Keratinocyte (primary cell): ENCODE measurements around the gene TMEM30B. TPM values are rescaled to one million over a fixed set of nuclear protein-coding genes. Genes with fewer than 3 reads are reported as not detected.

Experiments used
- DNase-seq: peaks from one replicate; pipeline ENCODE4 v3.0.0-alpha.2; 2011; ENCODE audit warnings: low read depth, missing footprints, low spot score
- FAIRE-seq: peaks from 2 replicates; lab custom pipeline; 2011; peaks lifted over from hg19 to GRCh38; lab: Jason Lieb, UNC
- H2AFZ ChIP-seq: 2 replicates; pipeline ENCODE4 v1.6.0; 2012; ENCODE audit warnings: low read length, control low read depth, inconsistent platforms; ENCODE audit not compliant: control insufficient read depth
- H3K27ac ChIP-seq: 2 replicates; pipeline ENCODE4 v1.5.1; 2011; ENCODE audit warnings: low read length; ENCODE audit not compliant: control insufficient read depth, insufficient read depth
- H3K27me3 ChIP-seq: 3 replicates; pipeline ENCODE4 v1.6.0; 2011; ENCODE audit warnings: low read length; ENCODE audit not compliant: control insufficient read depth, insufficient read depth; ENCODE audit errors: extremely low read depth
- H3K36me3 ChIP-seq, 2 experiments: 2 replicates in 1 of 2; 3 replicates in 1 of 2; pipeline ENCODE4 v1.5.1; 2011; ENCODE audit warnings: low read length in 2 of 2, mild to moderate bottlenecking in 1 of 2; ENCODE audit not compliant: control insufficient read depth in 2 of 2, insufficient read depth in 2 of 2; ENCODE audit errors: extremely low read depth in 1 of 2
- H3K4me1 ChIP-seq: 3 replicates; pipeline ENCODE4 v1.5.1; 2011; ENCODE audit warnings: low read length; ENCODE audit not compliant: control insufficient read depth, insufficient read depth; ENCODE audit errors: extremely low read depth
- H3K4me2 ChIP-seq: 3 replicates; pipeline ENCODE4 v1.6.0; 2011; ENCODE audit warnings: low read depth, low read length; ENCODE audit not compliant: control insufficient read depth, insufficient read depth; ENCODE audit errors: extremely low read depth
- H3K4me3 ChIP-seq, 3 experiments: fragments of 200-600 bp in 1 of 3; sonication (generic) in 1 of 3; 2 replicates in 2 of 3; 3 replicates in 1 of 3; pipeline ENCODE4 v1.5.1; 2011 to 2016; ENCODE audit warnings: low read length in 3 of 3, mild to moderate bottlenecking in 3 of 3, control low read depth in 2 of 3, inconsistent platforms in 1 of 3, low read depth in 1 of 3, mixed read lengths in 1 of 3, mixed run types in 1 of 3, moderate library complexity in 1 of 3; ENCODE audit not compliant: control insufficient read depth in 2 of 3, insufficient read depth in 2 of 3; ENCODE audit errors: extremely low read depth in 1 of 3
- H3K79me2 ChIP-seq: 2 replicates; pipeline ENCODE4 v1.6.0; 2012; ENCODE audit warnings: low read length; ENCODE audit not compliant: control insufficient read depth, insufficient read depth
- H3K9ac ChIP-seq: 3 replicates; pipeline ENCODE4 v1.6.0; 2011; ENCODE audit warnings: low read length; ENCODE audit not compliant: control insufficient read depth, insufficient read depth; ENCODE audit errors: extremely low read depth
- H3K9me1 ChIP-seq: 3 replicates; pipeline ENCODE4 v1.6.0; 2011; ENCODE audit warnings: low read length; ENCODE audit not compliant: control insufficient read depth, insufficient read depth; ENCODE audit errors: extremely low read depth
- H3K9me3 ChIP-seq: 2 replicates; pipeline ENCODE4 v1.5.1; 2012; ENCODE audit warnings: low read depth, low read length; ENCODE audit not compliant: control insufficient read depth
- H4K20me1 ChIP-seq: 3 replicates; pipeline ENCODE4 v1.6.0; 2011; ENCODE audit warnings: low read length; ENCODE audit not compliant: control insufficient read depth, insufficient read depth; ENCODE audit errors: extremely low read depth
- EZH2 ChIP-seq: IDR thresholded peaks from one replicate; pipeline ENCODE4 v1.6.1; 2012; ENCODE audit warnings: inconsistent platforms, mild to moderate bottlenecking, low read length, moderate library complexity
- dilution Hi-C: fragments of 300-500 bp; cut with MboI; formaldehyde crosslinking; loops from one replicate; pipeline ENCODE4 v1.7.0; 2020; ENCODE audit warnings: low sequenced_read_pairs; ENCODE audit not compliant: extremely low pct_ligation_motif_present
- polyA plus RNA-seq, 5 experiments: library from polyadenylated mRNA; depleted of rRNA in 3 of 5; stranded (reverse) in 3 of 5; stranded (forward) in 1 of 5; unstranded in 1 of 5; fragments of >200 nt; gene quantifications; 1 replicate in 1 of 5; 2 replicates in 3 of 5; 3 replicates in 1 of 5; pipeline versions ENCODE4 v1.2.1 to v1.2.3, GENCODE V29; 2011 to 2012; ENCODE audit warnings: missing spikeins in 2 of 5, low read depth in 1 of 5, low replicate concordance in 1 of 5
- TF ChIP-seq, protein P1 (sequence below), 3 experiments: IDR thresholded peaks in 1 of 3; conservative IDR thresholded peaks in 1 of 3; optimal IDR thresholded peaks in 1 of 3; 2 replicates in 2 of 3; 3 replicates in 1 of 3; pipeline versions ENCODE3 to v1.5.1; 2011; ENCODE audit warnings: low read length in 3 of 3, mild to moderate bottlenecking in 3 of 3, moderate library complexity in 2 of 3, control low read depth in 1 of 3, inconsistent platforms in 1 of 3; ENCODE audit not compliant: insufficient read depth in 2 of 3; ENCODE audit errors: extremely low read depth in 1 of 3

The TMEM30B gene
- polyA plus RNA-seq, 1 donor (not counting 4 experiments of a cell fraction or from before 2014, with no cell fraction given): 8.1 TPM

DNA sequence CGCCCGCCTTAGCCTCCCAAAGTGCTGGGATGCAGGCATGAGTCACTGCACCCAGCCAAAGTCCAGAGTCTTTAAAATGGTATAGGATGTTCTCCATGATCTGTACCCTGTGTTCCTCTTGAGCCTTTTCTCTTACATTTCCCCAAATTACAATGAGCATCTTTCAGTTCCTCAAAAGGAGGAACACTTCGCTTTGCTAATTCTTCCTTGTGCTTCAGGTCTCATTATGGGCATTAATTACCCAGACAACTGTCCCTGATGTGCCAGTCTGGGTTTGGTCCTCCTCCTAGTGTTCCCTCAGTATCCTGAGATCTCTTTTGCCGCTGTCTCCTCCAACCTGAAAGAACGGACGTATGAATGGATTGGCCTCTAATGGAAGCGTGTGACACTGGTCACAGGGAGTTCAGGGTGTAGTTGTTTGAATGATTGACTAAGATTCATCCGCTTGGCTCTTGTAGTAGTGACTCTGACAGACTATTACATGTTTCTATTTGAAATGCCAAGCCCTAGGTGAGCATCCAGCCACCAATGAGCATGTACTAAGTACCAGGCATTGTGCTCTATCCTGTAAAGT lies 48.4 kb upstream of the TMEM30B start:
- H3K4me1 ChIP-seq: no peaks in the 10 kb centered on the region
- H3K9ac ChIP-seq: no peak overlapping the region
- TF ChIP-seq, protein P1, sequence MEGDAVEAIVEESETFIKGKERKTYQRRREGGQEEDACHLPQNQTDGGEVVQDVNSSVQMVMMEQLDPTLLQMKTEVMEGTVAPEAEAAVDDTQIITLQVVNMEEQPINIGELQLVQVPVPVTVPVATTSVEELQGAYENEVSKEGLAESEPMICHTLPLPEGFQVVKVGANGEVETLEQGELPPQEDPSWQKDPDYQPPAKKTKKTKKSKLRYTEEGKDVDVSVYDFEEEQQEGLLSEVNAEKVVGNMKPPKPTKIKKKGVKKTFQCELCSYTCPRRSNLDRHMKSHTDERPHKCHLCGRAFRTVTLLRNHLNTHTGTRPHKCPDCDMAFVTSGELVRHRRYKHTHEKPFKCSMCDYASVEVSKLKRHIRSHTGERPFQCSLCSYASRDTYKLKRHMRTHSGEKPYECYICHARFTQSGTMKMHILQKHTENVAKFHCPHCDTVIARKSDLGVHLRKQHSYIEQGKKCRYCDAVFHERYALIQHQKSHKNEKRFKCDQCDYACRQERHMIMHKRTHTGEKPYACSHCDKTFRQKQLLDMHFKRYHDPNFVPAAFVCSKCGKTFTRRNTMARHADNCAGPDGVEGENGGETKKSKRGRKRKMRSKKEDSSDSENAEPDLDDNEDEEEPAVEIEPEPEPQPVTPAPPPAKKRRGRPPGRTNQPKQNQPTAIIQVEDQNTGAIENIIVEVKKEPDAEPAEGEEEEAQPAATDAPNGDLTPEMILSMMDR (optimal IDR thresholded peaks at IDR 0.05 in 1 of 3, IDR thresholded peaks at IDR 0.05 in 1 of 3, conservative IDR thresholded peaks at IDR 0.05 in 1 of 3; ENCODE audit: extremely low read depth in 1 of 3, insufficient read depth in 2 of 3, low read length in 3 of 3): no peak
- DNase-seq (no peak), FAIRE-seq (no peak)
- no peaks in the 10 kb centered on the region for H3K27me3 ChIP-seq
- no peak overlapping the region for H3K4me2 ChIP-seq
- no peak overlapping the region for H3K4me3 ChIP-seq
- peaks cover 22% of the 10 kb centered on the region for H3K79me2 ChIP-seq
- no peaks in the 10 kb centered on the region for H3K36me3 ChIP-seq
- H4K20me1 ChIP-seq: no peaks in the 10 kb centered on the region
- H3K9me3 ChIP-seq: no peaks in the 10 kb centered on the region
- no peak overlapping the region for H2AFZ ChIP-seq
- dilution Hi-C loops: no loop called here
- H3K27ac ChIP-seq: no peak overlapping the region
- no peaks in the 10 kb centered on the region for H3K9me1 ChIP-seq

DNA sequence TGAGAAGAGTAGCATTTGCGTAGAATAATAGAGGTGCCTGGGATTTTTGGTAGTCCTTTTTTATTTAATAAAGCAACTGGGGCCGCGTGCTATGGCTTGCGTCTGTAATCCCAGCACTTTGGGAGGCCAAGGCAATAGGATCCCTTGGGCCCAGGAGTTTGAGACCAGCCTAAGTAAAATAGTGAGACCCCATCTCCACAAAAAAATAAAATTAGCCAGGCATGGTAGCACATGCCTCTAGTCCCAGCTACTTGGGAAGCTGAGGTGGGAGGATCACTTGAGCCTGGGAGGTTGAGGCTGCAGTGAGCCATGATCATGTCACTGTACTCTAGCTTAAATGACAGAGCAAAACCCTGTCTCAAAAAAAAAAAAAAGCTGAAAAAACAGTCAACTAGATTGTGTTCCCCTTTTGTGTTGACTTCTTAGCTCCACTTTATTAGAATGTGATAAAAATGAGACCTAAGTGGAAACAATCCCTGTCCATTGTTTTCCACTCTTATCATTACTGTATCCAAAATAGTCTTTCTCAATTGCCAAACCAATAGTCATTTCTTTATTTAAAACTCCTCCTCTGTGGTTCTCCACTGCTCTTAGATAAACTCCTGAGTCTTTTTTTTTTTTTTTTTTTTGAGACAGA lies 47.6 kb upstream of the TMEM30B start:
- Histone ChIP-seq H3K4me1 (peaks cover 4% of the 10 kb centered on the region), H3K4me3 (no peak overlapping the region), H3K27me3 (no peaks in the 10 kb centered on the region), H3K79me2 (peaks cover 20% of the 10 kb centered on the region), H3K4me2 (no peak overlapping the region), H3K27ac (no peak overlapping the region), H3K9me1 (no peaks in the 10 kb centered on the region), H2AFZ (no peak overlapping the region), H3K9me3 (no peaks in the 10 kb centered on the region), H3K36me3 (no peaks in the 10 kb centered on the region), H4K20me1 (no peaks in the 10 kb centered on the region), H3K9ac (no peak overlapping the region)
- TF ChIP-seq EZH2: no peak
- TF ChIP-seq, protein P1 (optimal IDR thresholded peaks at IDR 0.05 in 1 of 3, IDR thresholded peaks at IDR 0.05 in 1 of 3, conservative IDR thresholded peaks at IDR 0.05 in 1 of 3; ENCODE audit: extremely low read depth in 1 of 3, insufficient read depth in 2 of 3, low read length in 3 of 3): no peak
- no peak for FAIRE-seq
- no peak for DNase-seq
- dilution Hi-C loops: no loop called here
